Stomach smooth muscle (tissue), 2 donors: Measurements from ENCODE around the gene KCTD8.

ENCODE experiments used
- H3K27ac ChIP-seq: one replicate; pipeline ENCODE4 v1.7.0; 2013; ENCODE audit warnings: mild to moderate bottlenecking, low read length, inconsistent platforms
- H3K27me3 ChIP-seq, 2 donors: one replicate each; pipeline ENCODE4 v1.7.0; 2013; ENCODE audit warnings: low read length in 2 of 2; ENCODE audit not compliant: insufficient read depth in 2 of 2, control insufficient read depth in 1 of 2
- H3K36me3 ChIP-seq, 2 donors: one replicate each; pipeline ENCODE4 v1.7.0; 2013; ENCODE audit warnings: low read length in 2 of 2; ENCODE audit not compliant: control insufficient read depth in 2 of 2, insufficient read depth in 2 of 2
- H3K4me1 ChIP-seq: one replicate; pipeline ENCODE4 v1.7.0; 2013; ENCODE audit warnings: low read length; ENCODE audit not compliant: control insufficient read depth, insufficient read depth
- H3K4me3 ChIP-seq, 2 donors: one replicate each; pipeline ENCODE4 v1.7.0; 2013; ENCODE audit warnings: low read length in 2 of 2
- H3K9ac ChIP-seq, 2 donors: one replicate each; pipeline ENCODE4 v1.7.0; 2013; ENCODE audit warnings: low read length in 2 of 2, mild to moderate bottlenecking in 1 of 2
- H3K9me3 ChIP-seq, 2 donors: one replicate each; pipeline ENCODE4 v1.7.0; 2013; ENCODE audit warnings: low read length in 2 of 2; ENCODE audit not compliant: control insufficient read depth in 2 of 2
- donor health status: healthy.
- donor health status: Pancreatic carcinoma.

KCTD8 gene

DNA sequence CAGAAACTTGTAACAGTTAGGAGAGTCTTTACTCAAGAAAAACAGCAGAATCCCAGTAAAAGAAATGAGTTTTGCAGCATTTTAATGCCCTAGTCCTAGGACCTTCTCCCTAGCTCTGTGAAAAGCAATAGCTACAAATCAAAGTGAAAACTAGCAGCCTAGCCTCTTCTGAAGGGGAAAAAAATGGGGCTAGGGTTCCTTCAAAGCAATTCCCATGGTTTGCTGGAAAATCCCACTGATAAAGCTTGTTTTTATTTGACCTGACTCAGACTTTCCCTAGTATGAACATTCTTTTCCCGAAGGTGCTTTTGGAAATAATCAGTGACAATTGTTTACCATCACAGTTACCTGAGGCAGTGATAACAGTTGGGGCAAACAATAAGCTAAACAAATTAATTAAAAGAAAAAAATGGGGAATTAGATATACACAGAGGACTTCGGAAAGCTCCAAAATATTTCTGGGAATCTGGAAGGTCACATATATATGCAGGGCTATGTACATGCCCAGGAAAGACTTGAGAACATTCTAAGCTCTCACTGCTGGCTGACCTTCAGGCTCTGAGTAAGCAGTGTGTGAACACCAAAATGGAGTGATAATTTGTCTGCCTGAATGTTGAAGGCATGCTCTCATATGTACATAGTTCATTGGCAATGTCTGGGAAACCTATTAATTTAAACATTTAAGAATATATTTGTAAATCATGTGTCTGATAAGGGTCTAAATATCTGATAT lies 285.9 kb downstream of the KCTD8 start:
- H3K4me3 ChIP-seq = no peak overlapping the region
- H3K27me3 ChIP-seq = no peaks in the 10 kb centered on the region
- H3K4me1 ChIP-seq = no peaks in the 10 kb centered on the region
- H3K9ac ChIP-seq = no peak overlapping the region
- H3K27ac ChIP-seq = no peak overlapping the region
- H3K9me3 ChIP-seq = no peaks in the 10 kb centered on the region
- no peaks in the 10 kb centered on the region for H3K36me3 ChIP-seq

DNA sequence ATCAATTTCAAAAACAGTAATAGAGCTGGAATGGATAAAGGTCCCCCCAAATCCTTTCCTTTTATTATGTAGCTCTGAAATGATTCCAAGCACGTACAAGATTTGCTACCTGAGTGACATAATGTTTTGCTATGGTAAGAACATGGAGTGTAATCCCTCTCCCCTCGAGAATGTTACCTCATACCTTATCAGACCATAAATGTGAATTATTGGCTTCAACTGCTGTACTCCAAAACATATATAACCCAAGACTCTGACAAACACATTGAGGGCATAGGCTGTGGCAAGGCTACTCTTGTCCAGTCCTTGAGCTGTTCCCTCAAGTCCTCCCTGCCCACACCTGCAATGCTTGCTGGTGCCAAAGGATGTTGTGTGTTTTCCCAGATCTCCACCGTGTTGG lies 286.9 kb downstream of the KCTD8 start:
- H3K36me3 ChIP-seq = no peaks in the 10 kb centered on the region
- H3K4me3 ChIP-seq = no peak overlapping the region
- H3K9ac ChIP-seq = no peak overlapping the region
- no peaks in the 10 kb centered on the region for H3K4me1 ChIP-seq
- no peaks in the 10 kb centered on the region for H3K9me3 ChIP-seq
- H3K27ac ChIP-seq = no peak overlapping the region
- no peaks in the 10 kb centered on the region for H3K27me3 ChIP-seq

DNA sequence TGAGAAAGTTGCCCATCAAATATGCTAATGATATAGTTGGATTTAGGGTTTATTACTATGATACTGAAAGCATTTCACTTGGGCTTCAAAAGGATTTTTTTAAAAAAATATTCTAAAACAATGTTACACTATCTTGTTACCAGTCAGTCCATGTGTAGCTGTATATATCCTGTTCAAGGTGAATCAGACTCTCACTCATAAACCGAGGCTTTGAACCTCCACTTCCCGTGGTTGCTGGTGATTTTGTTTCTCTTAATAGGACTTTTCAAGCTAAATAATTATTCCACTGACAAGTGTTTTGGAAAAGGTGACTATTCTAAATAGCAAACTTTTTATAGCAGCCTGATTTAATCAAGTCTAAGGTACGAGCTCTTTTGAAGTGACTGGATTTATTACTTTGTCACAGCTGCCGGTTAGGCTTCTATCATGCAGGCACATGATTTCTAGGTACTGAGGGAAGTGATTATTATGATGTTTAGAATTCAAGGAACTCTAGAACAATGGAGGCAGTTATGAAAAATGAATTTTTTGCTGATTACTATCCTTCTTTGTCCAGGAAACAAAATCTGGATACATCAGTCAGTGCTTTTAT lies 287.7 kb downstream of the KCTD8 start:
- Histone ChIP-seq H3K4me1 (no peaks in the 10 kb centered on the region), H3K9ac (no peak overlapping the region), H3K4me3 (no peak overlapping the region), H3K9me3 (no peaks in the 10 kb centered on the region), H3K36me3 (no peaks in the 10 kb centered on the region), H3K27ac (no peak overlapping the region), H3K27me3 (no peaks in the 10 kb centered on the region)

DNA sequence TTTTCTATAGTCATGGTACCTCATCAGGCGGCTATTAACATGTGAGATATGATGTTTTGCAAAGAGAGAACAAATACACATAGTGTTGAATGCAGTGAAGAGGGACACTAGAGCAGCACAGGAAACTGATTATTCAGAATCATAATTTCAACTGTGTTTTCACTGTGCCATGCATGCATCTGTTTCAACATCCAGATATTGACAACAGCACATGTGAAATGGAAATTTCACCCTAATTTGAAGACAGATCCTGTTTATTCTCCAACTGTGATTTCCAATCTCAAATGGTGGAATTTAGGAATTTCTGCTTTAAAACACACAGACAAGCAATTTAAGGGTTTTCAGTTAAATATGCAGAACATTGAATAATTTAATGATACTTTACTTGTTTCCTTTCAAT lies 288.6 kb downstream of the KCTD8 start:
- no peaks in the 10 kb centered on the region for H3K27me3 ChIP-seq
- no peak overlapping the region for H3K4me3 ChIP-seq
- no peak overlapping the region for H3K9ac ChIP-seq
- no peak overlapping the region for H3K27ac ChIP-seq
- no peaks in the 10 kb centered on the region for H3K4me1 ChIP-seq
- H3K9me3 ChIP-seq = no peaks in the 10 kb centered on the region
- H3K36me3 ChIP-seq = no peaks in the 10 kb centered on the region

DNA sequence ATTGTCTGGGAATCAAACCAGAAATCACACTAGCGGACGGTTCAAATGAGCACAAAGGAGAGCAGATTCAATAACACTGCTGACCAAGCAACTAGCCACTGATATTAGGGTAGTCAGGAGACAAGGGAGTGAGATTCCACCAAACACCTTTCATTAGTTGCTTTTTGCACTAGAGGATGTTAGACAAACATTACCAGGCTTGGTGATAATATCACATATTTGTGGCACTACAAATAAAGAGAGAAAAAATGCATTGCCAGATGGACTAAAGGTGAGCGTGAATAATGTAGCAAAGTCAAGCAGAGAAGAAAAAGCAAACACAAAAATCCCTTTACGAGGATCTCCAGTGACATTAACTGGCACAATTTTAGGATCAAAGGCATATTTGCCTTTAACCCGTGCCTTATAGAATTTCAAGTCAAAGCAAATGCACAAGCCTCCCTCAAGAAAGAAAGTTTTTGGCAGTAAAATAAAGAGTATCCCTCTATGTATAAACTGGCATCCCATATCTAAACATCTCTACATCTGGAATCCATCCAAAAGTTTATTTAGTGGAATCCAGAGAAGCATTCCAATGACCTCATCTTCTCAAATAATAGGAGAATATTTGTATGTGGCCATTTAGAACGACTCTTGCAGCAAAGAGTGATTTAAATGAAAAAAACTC lies 290.9 kb downstream of the KCTD8 start:
- Histone ChIP-seq H3K36me3 (no peaks in the 10 kb centered on the region), H3K9me3 (no peaks in the 10 kb centered on the region), H3K9ac (no peak overlapping the region), H3K4me1 (no peaks in the 10 kb centered on the region), H3K4me3 (peak overlapping the region in 1 of 2 donors; percentile 7), H3K27ac (no peak overlapping the region), H3K27me3 (no peaks in the 10 kb centered on the region)

DNA sequence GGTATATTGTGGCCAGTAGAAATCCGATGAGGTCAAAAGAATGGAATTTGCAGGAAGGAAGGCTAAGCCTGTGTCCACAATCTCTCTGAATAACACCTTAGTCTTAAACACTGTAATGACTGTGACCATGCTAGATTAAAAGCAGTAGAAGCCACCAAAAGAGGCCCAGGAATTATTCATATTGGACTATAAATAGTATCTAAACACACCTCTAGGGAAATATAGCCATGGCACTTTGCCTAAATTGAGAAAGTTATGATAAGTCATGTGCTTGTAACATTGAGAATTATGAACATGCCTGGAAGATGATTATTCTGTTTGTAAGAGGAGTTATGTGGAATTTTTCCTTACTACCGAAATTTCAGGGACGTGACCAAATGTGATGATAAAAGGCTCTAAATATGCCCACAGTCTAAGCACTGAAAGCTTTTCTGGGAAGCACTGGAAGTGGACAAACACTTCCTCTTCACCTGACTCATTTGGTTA lies 298.5 kb downstream of the KCTD8 start:
- Histone ChIP-seq H3K9ac (no peak overlapping the region), H3K9me3 (no peaks in the 10 kb centered on the region), H3K36me3 (no peaks in the 10 kb centered on the region), H3K4me1 (no peaks in the 10 kb centered on the region), H3K4me3 (no peak overlapping the region), H3K27me3 (no peaks in the 10 kb centered on the region), H3K27ac (no peak overlapping the region)

DNA sequence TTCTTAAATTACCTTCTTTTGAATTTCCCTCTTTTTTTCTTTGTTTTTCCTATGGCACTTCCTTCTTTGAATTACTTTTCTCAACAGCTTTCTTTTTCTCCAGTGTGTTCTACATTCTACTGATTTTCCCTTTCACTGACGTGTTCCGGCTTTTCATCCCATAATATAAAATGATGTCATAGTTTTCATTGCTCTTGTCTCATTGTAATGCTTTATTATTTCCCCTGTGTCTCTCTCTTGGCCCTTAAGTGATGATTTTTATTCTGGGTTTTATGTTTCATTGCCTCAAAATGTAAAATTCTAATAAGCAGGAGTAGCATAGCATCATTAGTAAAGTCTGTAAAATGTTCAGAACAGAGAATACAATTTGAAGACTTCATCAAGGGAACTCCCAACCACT lies 299.3 kb downstream of the KCTD8 start:
- Histone ChIP-seq H3K9me3 (no peaks in the 10 kb centered on the region), H3K4me1 (no peaks in the 10 kb centered on the region), H3K36me3 (no peaks in the 10 kb centered on the region), H3K27me3 (no peaks in the 10 kb centered on the region), H3K4me3 (no peak overlapping the region), H3K27ac (no peak overlapping the region), H3K9ac (no peak overlapping the region)

DNA sequence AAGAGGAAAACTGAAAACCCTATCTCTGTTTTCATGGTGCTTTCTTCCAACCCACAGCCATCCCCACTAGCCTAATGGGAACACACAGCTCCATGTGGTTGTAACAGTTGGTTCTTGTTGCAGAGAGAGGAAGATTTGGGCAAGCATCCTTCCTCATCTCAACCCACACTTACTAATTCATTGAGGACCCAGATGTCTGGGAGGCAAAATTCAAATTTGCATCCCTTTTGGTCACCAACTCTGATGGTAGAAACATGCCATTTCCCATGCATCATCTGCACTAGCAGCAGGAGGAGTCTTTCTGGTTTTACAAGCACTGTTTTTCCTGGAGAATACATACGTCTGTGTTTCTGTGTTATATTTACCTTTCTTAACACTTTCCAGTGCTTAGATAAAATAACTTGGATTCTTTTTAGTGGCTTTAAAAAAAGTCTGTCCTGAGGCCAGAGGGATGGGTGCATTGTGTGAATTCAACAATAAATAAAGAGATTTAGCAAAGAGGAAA lies 301.0 kb downstream of the KCTD8 start:
- no peaks in the 10 kb centered on the region for H3K9me3 ChIP-seq
- no peak overlapping the region for H3K27ac ChIP-seq
- no peak overlapping the region for H3K4me3 ChIP-seq
- no peaks in the 10 kb centered on the region for H3K36me3 ChIP-seq
- no peaks in the 10 kb centered on the region for H3K4me1 ChIP-seq
- H3K27me3 ChIP-seq = no peaks in the 10 kb centered on the region
- H3K9ac ChIP-seq = no peak overlapping the region

DNA sequence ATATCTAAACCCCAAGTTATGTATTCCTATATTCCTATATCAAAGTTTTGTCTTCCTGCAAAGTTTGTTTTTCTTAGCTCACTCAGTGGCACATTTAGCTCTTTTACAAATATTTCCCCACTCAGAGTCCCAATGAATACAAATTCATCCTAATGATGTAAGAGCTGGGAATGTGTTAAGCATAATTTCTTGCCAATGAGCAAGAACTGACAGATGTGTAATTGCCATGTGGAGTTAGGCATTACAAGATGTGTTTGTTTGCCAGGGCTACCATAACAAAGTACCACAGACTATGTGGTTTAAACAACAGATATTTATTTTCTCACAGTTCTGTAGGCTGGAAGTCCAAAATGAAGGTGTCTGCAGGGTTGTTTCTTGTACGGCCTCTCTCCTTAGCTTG lies 302.1 kb downstream of the KCTD8 start:
- Histone ChIP-seq H3K4me1 (no peaks in the 10 kb centered on the region), H3K9me3 (no peaks in the 10 kb centered on the region), H3K27ac (no peak overlapping the region), H3K27me3 (no peaks in the 10 kb centered on the region), H3K9ac (no peak overlapping the region), H3K36me3 (no peaks in the 10 kb centered on the region), H3K4me3 (no peak overlapping the region)

DNA sequence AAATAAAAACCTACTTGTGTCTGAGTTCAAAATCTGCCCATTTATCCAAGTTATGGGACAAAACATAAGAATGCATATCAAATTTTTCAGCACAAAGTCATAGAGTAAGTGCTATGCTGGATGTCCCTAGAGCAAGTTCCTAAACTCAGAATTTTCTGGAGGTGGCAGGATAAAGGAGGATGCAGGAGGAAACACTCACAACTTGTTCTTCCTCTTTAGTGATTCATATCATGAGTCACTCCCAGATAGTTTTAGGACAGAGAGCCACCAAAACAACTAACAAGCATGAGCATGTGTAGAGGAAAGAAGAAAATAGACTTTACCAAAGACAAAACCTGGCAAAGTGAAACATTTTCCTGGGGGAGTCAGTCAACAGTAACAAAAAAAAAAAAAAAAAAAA lies 302.7 kb downstream of the KCTD8 start:
- no peaks in the 10 kb centered on the region for H3K27me3 ChIP-seq
- H3K4me1 ChIP-seq = no peaks in the 10 kb centered on the region
- H3K36me3 ChIP-seq = no peaks in the 10 kb centered on the region
- H3K9ac ChIP-seq = no peak overlapping the region
- no peak overlapping the region for H3K27ac ChIP-seq
- H3K4me3 ChIP-seq = no peak overlapping the region
- no peaks in the 10 kb centered on the region for H3K9me3 ChIP-seq

DNA sequence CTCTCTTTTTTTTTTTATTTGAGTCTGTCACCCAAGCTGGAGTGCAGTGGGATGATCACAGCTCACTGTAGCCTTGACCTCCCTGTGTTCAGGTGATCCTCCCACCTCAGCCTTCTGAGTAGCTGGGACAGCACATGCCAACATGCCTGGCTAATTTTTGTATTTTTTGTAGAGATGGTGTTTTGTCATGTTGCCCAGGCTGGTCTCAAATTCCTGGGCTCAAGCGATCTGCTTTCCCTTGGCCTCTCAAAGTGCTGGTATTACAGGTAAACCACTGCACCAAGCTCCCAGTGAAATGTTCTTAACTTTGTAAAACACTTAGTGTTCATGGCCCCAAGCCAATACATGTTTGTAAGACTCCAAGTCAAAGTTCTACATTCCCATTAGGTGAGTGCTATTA lies 316.1 kb downstream of the KCTD8 start:
- Histone ChIP-seq H3K36me3 (no peaks in the 10 kb centered on the region), H3K9ac (no peak overlapping the region), H3K4me3 (no peak overlapping the region), H3K27me3 (no peaks in the 10 kb centered on the region), H3K4me1 (no peaks in the 10 kb centered on the region), H3K9me3 (no peaks in the 10 kb centered on the region), H3K27ac (no peak overlapping the region)
